H9 (cell line): ENCODE data around the gene CLDND1. TPM values are rescaled to one million over a fixed set of nuclear protein-coding genes. Genes with fewer than 3 reads are reported as not detected.

Source experiments
- DNase-seq: peaks from one replicate; pipeline ENCODE4 v3.0.0-alpha.2; 2017
- H2AFZ ChIP-seq: one replicate; pipeline ENCODE4 v1.6.1; 2013; ENCODE audit warnings: mild to moderate bottlenecking, low read length, control low read depth, moderate library complexity
- H2AK5ac ChIP-seq: 2 replicates; pipeline ENCODE4 v1.6.1; 2013; ENCODE audit warnings: low read length, control low read depth, mixed read lengths; ENCODE audit not compliant: insufficient read length
- H2BK120ac ChIP-seq: one replicate; pipeline ENCODE4 v1.6.1; 2013; ENCODE audit warnings: low read depth, mild to moderate bottlenecking, low read length, control low read depth, inconsistent platforms; ENCODE audit not compliant: poor library complexity, severe bottlenecking
- H2BK12ac ChIP-seq: 2 replicates; pipeline ENCODE4 v1.6.1; 2013; ENCODE audit warnings: low read length, control low read depth, mixed read lengths, low read depth; ENCODE audit not compliant: insufficient read length
- H2BK15ac ChIP-seq: 2 replicates; pipeline ENCODE4 v1.6.1; 2013; ENCODE audit warnings: low read depth, low read length, control low read depth
- H2BK20ac ChIP-seq: one replicate; pipeline ENCODE4 v1.6.1; 2013; ENCODE audit warnings: low read depth, mild to moderate bottlenecking, low read length, control low read depth, inconsistent platforms; ENCODE audit not compliant: poor library complexity, severe bottlenecking
- H2BK5ac ChIP-seq: 2 replicates; pipeline ENCODE4 v1.6.1; 2013; ENCODE audit warnings: low read length, control low read depth, mixed read lengths; ENCODE audit not compliant: insufficient read length
- H3K14ac ChIP-seq: 2 replicates; pipeline ENCODE4 v1.6.1; 2013; ENCODE audit warnings: low read length, control low read depth; ENCODE audit not compliant: insufficient read depth
- H3K18ac ChIP-seq: 2 replicates; pipeline ENCODE4 v1.6.1; 2013; ENCODE audit warnings: low read depth, mild to moderate bottlenecking, mixed read lengths, low read length, control low read depth; ENCODE audit not compliant: insufficient read length
- H3K23ac ChIP-seq: 2 replicates; pipeline ENCODE4 v1.6.1; 2013; ENCODE audit warnings: low read length, control low read depth, mixed read lengths, low read depth; ENCODE audit not compliant: insufficient read length
- H3K23me2 ChIP-seq: 2 replicates; pipeline ENCODE4 v1.6.1; 2013; ENCODE audit warnings: low read depth, mild to moderate bottlenecking, mixed read lengths, low read length, control low read depth; ENCODE audit not compliant: insufficient read length, poor library complexity, severe bottlenecking
- H3K27ac ChIP-seq: 2 replicates; pipeline ENCODE4 v1.5.1; 2013; ENCODE audit warnings: low read length, control low read depth, mixed read lengths, low read depth; ENCODE audit not compliant: insufficient read length
- H3K27me3 ChIP-seq: 2 replicates; pipeline ENCODE4 v1.6.1; 2013; ENCODE audit warnings: low read length, control low read depth, inconsistent platforms; ENCODE audit not compliant: insufficient read depth
- H3K4ac ChIP-seq: 2 replicates; pipeline ENCODE4 v1.6.1; 2013; ENCODE audit warnings: low read depth, mild to moderate bottlenecking, control low read depth, inconsistent platforms, low read length, moderate library complexity
- H3K4me1 ChIP-seq: 2 replicates; pipeline ENCODE4 v1.6.1; 2013; ENCODE audit warnings: low read length, control low read depth, inconsistent platforms; ENCODE audit not compliant: insufficient read depth
- H3K4me2 ChIP-seq: 2 replicates; pipeline ENCODE4 v1.6.1; 2013; ENCODE audit warnings: low read length, control low read depth, mixed read lengths; ENCODE audit not compliant: insufficient read length, insufficient read depth
- H3K56ac ChIP-seq: 2 replicates; pipeline ENCODE4 v1.6.1; 2013; ENCODE audit warnings: low read depth, mild to moderate bottlenecking, mixed read lengths, low read length, control low read depth; ENCODE audit not compliant: insufficient read length
- H3K79me1 ChIP-seq: 2 replicates; pipeline ENCODE4 v1.6.1; 2013; ENCODE audit warnings: low read depth, mild to moderate bottlenecking, moderate library complexity, low read length, control low read depth, inconsistent platforms; ENCODE audit not compliant: insufficient read depth, poor library complexity, severe bottlenecking
- H3K79me2 ChIP-seq: 2 replicates; pipeline ENCODE4 v1.6.1; 2013; ENCODE audit warnings: low read length, control low read depth, inconsistent platforms; ENCODE audit not compliant: insufficient read depth
- H3K9ac ChIP-seq: 2 replicates; pipeline ENCODE4 v1.6.1; 2013; ENCODE audit warnings: low read length, control low read depth, mixed read lengths; ENCODE audit not compliant: insufficient read length; ENCODE audit errors: extremely low read depth
- H3K9me3 ChIP-seq: one replicate; pipeline ENCODE4 v1.6.1; 2013; ENCODE audit warnings: low read depth, low read length, inconsistent platforms; ENCODE audit not compliant: control insufficient read depth
- H3T11ph ChIP-seq: one replicate; pipeline ENCODE4 v1.6.1; 2013; ENCODE audit warnings: mild to moderate bottlenecking, low read length, control low read depth, inconsistent platforms
- H4K20me1 ChIP-seq: one replicate; pipeline ENCODE4 v1.6.1; 2013; ENCODE audit not compliant: control insufficient read depth, insufficient read length, insufficient read depth
- H4K5ac ChIP-seq: 2 replicates; pipeline ENCODE4 v1.6.1; 2013; ENCODE audit warnings: low read depth, mild to moderate bottlenecking, mixed read lengths, low read length, control low read depth; ENCODE audit not compliant: insufficient read length
- H4K8ac ChIP-seq: replicated peaks from 2 replicates; pipeline ENCODE4 v1.6.1; 2013; ENCODE audit warnings: low read length, control low read depth, mixed read lengths, low read depth; ENCODE audit not compliant: insufficient read length
- H4K91ac ChIP-seq: 2 replicates; pipeline ENCODE4 v1.6.1; 2013; ENCODE audit warnings: low read depth, mild to moderate bottlenecking, moderate library complexity, mixed read lengths, low read length, control low read depth; ENCODE audit not compliant: insufficient read length
- H3K27ac Mint-ChIP-seq, 3 experiments: 2 replicates in 2 of 3; 3 replicates in 1 of 3; pipeline ENCODE4 v1.8.0; 2020 to 2021; ENCODE audit warnings: mixed read lengths in 3 of 3, mild to moderate bottlenecking in 1 of 3, moderate library complexity in 1 of 3
- H3K27me3 Mint-ChIP-seq: 2 replicates; pipeline ENCODE4 v1.8.0; 2021; ENCODE audit warnings: low read depth, mild to moderate bottlenecking, moderate library complexity, mixed read lengths
- H3K36me3 Mint-ChIP-seq, 3 experiments: 2 replicates in 2 of 3; 3 replicates in 1 of 3; pipeline ENCODE4 v1.8.0; 2020 to 2021; ENCODE audit warnings: low read depth in 3 of 3, mixed read lengths in 3 of 3; ENCODE audit not compliant: insufficient read depth in 1 of 3
- H3K4me1 Mint-ChIP-seq, 2 experiments: 2 replicates each; pipeline ENCODE4 v1.8.0; 2020; ENCODE audit warnings: mixed read lengths in 2 of 2
- H3K4me3 Mint-ChIP-seq, 2 experiments: 2 replicates in 1 of 2; 3 replicates in 1 of 2; pipeline ENCODE4 v1.8.0; 2020 to 2021; ENCODE audit warnings: mild to moderate bottlenecking in 2 of 2, mixed read lengths in 2 of 2, moderate library complexity in 1 of 2
- H3K9me3 Mint-ChIP-seq, 2 experiments: 2 replicates in 1 of 2; 3 replicates in 1 of 2; pipeline ENCODE4 v1.8.0; 2020; ENCODE audit warnings: mild to moderate bottlenecking in 2 of 2, mixed read lengths in 2 of 2, moderate library complexity in 1 of 2
- CTCF ChIP-seq: fragments of 200-600 bp; sonication (generic); conservative IDR thresholded peaks from 3 replicates; pipeline ENCODE4 v1.8.0; 2021; ENCODE audit warnings: antibody characterized with exemption, mild to moderate bottlenecking
- WGBS: extraction: QIAGEN DNeasy Blood & Tissue Kit; methylation state at CpG from one replicate; pipeline ENCODE4 v1.1.7; 2013; ENCODE audit warnings: missing lambda C conversion rate, low lambda C conversion rate, mixed read lengths; ENCODE audit not compliant: insufficient read length; ENCODE audit errors: extremely low coverage; 5-methylcytosine and 5-hydroxymethylcytosine counted together
- total RNA-seq: library from RNA; stranded (reverse); gene quantifications from 2 replicates; pipeline ENCODE4 v1.2.1, GENCODE V29; 2021

The CLDND1 gene
- total RNA-seq, 1 experiment from 2014 or later, result 83.0 TPM

GRCh38 chr3:98532709-98533571, 10.2 kb upstream of the CLDND1 start:
- TF ChIP-seq CTCF, result no peak
- H3K4me3 Mint-ChIP-seq, result no peak overlapping the region
- no peak overlapping the region for H3T11ph ChIP-seq
- no peak overlapping the region for H3K18ac ChIP-seq
- no peaks in the 10 kb centered on the region for H3K79me1 ChIP-seq
- H3K4me1 ChIP-seq, result no peaks in the 10 kb centered on the region
- H3K27ac ChIP-seq, result no peak overlapping the region
- no peak overlapping the region for H3K4ac ChIP-seq
- H3K9me3 Mint-ChIP-seq, result no peaks in the 10 kb centered on the region
- no peak overlapping the region for H2BK20ac ChIP-seq
- H3K27me3 ChIP-seq, result no peaks in the 10 kb centered on the region
- H3K14ac ChIP-seq, result no peak overlapping the region
- no peak overlapping the region for H2BK120ac ChIP-seq
- peaks cover 4 to 5% of the 10 kb centered on the region in 2 experiments; a peak in 3 of 4 replicates for H3K4me1 Mint-ChIP-seq
- H2BK15ac ChIP-seq, result no peak overlapping the region
- no peak overlapping the region for H2BK5ac ChIP-seq
- no peak overlapping the region for H2AK5ac ChIP-seq
- H2AFZ ChIP-seq, result no peak overlapping the region
- H3K9ac ChIP-seq, result no peak overlapping the region
- no peak overlapping the region for H2BK12ac ChIP-seq
- H3K36me3 Mint-ChIP-seq, result no peaks in the 10 kb centered on the region
- H3K9me3 ChIP-seq, result no peaks in the 10 kb centered on the region
- H3K4me2 ChIP-seq, result no peak overlapping the region
- H3K23me2 ChIP-seq, result no peaks in the 10 kb centered on the region
- H3K27ac Mint-ChIP-seq, result no peak overlapping the region
- no peaks in the 10 kb centered on the region for H3K79me2 ChIP-seq
- H4K20me1 ChIP-seq, result no peaks in the 10 kb centered on the region
- no peaks in the 10 kb centered on the region for H3K27me3 Mint-ChIP-seq
- WGBS, result no CpG with 5 or more reads among the region's 6 CpGs
- no peak overlapping the region for H3K23ac ChIP-seq
- no peak overlapping the region for H3K56ac ChIP-seq
- H4K91ac ChIP-seq, result no peak overlapping the region
- no peak overlapping the region for H4K5ac ChIP-seq
- DNase-seq, result no peak
- no peak overlapping the region for H4K8ac ChIP-seq
